H1 (cell line): ENCODE measurements around the gene MYH11. TPM values are rescaled to one million over a fixed set of nuclear protein-coding genes. Genes with fewer than 3 reads are reported as not detected.

Experiments
- CTCF ChIA-PET: fragments of 300-600 bp; sonication (Branson Sonifier 250); formaldehyde crosslinking; loops from one replicate; lab custom pipeline; 2021; ENCODE audit not compliant: partially characterized antibody; lab: Charles Lee
- POLR2A ChIA-PET: fragments of 300-600 bp; sonication (Branson Sonifier 250); formaldehyde crosslinking; loops from one replicate; lab custom pipeline; 2021; ENCODE audit warnings: inconsistent platforms; ENCODE audit not compliant: partially characterized antibody; lab: Charles Lee
- DNase-seq, 2 experiments: peaks; one replicate each; pipeline versions ENCODE4 v3.0.0 to v3.0.0-alpha.2; 2010 to 2022; ENCODE audit warnings: low spot score in 2 of 2, low read depth in 1 of 2, mixed read lengths in 1 of 2
- FAIRE-seq: peaks from 2 replicates; lab custom pipeline; 2011; peaks lifted over from hg19 to GRCh38; lab: Jason Lieb, UNC
- H2AFZ ChIP-seq: 2 replicates; pipeline ENCODE4 v1.8.1; 2012; ENCODE audit warnings: low read length, inconsistent platforms
- H2AK5ac ChIP-seq: 2 replicates; pipeline ENCODE4 v1.6.1; 2013; ENCODE audit warnings: low read depth, low read length
- H2BK120ac ChIP-seq: replicated peaks from 2 replicates; pipeline ENCODE3; 2013; ENCODE audit warnings: low read depth, low read length, inconsistent platforms
- H2BK12ac ChIP-seq: 2 replicates; pipeline ENCODE4 v1.6.1; 2013; ENCODE audit warnings: low read depth, low read length
- H2BK15ac ChIP-seq: 2 replicates; pipeline ENCODE4 v1.6.1; 2013; ENCODE audit warnings: low read length
- H2BK20ac ChIP-seq: 2 replicates; pipeline ENCODE4 v1.6.1; 2013; ENCODE audit warnings: low read length
- H2BK5ac ChIP-seq: 2 replicates; pipeline ENCODE4 v1.6.1; 2013; ENCODE audit warnings: low read depth, low read length
- H3K14ac ChIP-seq: 2 replicates; pipeline ENCODE4 v1.6.1; 2013; ENCODE audit warnings: inconsistent platforms; ENCODE audit not compliant: insufficient read length
- H3K18ac ChIP-seq: 2 replicates; pipeline ENCODE4 v1.6.1; 2013; ENCODE audit warnings: low read length; ENCODE audit errors: extremely low read depth
- H3K23ac ChIP-seq: 2 replicates; pipeline ENCODE4 v1.6.1; 2013; ENCODE audit warnings: inconsistent platforms; ENCODE audit not compliant: insufficient read length
- H3K23me2 ChIP-seq: 2 replicates; pipeline ENCODE4 v1.6.1; 2013; ENCODE audit warnings: low read depth, low read length
- H3K27ac ChIP-seq: 2 replicates; pipeline ENCODE4 v1.6.1; 2011; ENCODE audit warnings: low read depth, low read length, inconsistent platforms
- H3K27me3 ChIP-seq, 4 experiments: replicated peaks in 1 of 4; 1 replicate in 1 of 4; 2 replicates in 3 of 4; pipeline versions ENCODE4 v1.6.1 to v1.8.1; 2011 to 2013; ENCODE audit warnings: low read length in 3 of 4, mild to moderate bottlenecking in 3 of 4, inconsistent platforms in 2 of 4, mixed read lengths in 2 of 4, moderate library complexity in 1 of 4; ENCODE audit not compliant: control insufficient read depth in 3 of 4, insufficient read depth in 3 of 4; ENCODE audit errors: extremely low read depth in 1 of 4
- H3K36me3 ChIP-seq, 4 experiments: 2 replicates each; pipeline versions ENCODE4 v1.6.1 to v1.8.1; 2011 to 2013; ENCODE audit warnings: mild to moderate bottlenecking in 4 of 4, low read length in 3 of 4, moderate library complexity in 2 of 4, control low read depth in 1 of 4, inconsistent platforms in 1 of 4; ENCODE audit not compliant: insufficient read depth in 4 of 4, control insufficient read depth in 2 of 4
- H3K4ac ChIP-seq: replicated peaks from 2 replicates; pipeline ENCODE3; 2013; ENCODE audit warnings: low read length, low read depth, mixed read lengths, inconsistent platforms; ENCODE audit not compliant: insufficient read length
- H3K4me1 ChIP-seq, 4 experiments: replicated peaks in 1 of 4; 1 replicate in 1 of 4; 2 replicates in 3 of 4; pipeline versions ENCODE4 v1.6.1 to v1.8.1; 2011 to 2013; ENCODE audit warnings: low read length in 3 of 4, inconsistent platforms in 2 of 4, mixed read lengths in 1 of 4; ENCODE audit not compliant: insufficient read depth in 4 of 4, control insufficient read depth in 3 of 4
- H3K4me2 ChIP-seq, 2 experiments: 2 replicates each; pipeline versions ENCODE4 v1.6.1 to v1.8.1; 2011 to 2013; ENCODE audit warnings: low read depth in 2 of 2, low read length in 2 of 2, control low read depth in 1 of 2, inconsistent platforms in 1 of 2, mild to moderate bottlenecking in 1 of 2; ENCODE audit not compliant: insufficient read depth in 1 of 2
- H3K4me3 ChIP-seq, 4 experiments: fragments of 200-600, 300-600 bp in 1 of 4; sonication (generic), shearing (Covaris generic), sonication (Bioruptor Twin) in 1 of 4; 2 replicates each; pipeline versions ENCODE4 v1.5.1 to v1.8.1; 2011 to 2016; ENCODE audit warnings: low read length in 4 of 4, low read depth in 3 of 4, control low read depth in 2 of 4, inconsistent platforms in 2 of 4, mild to moderate bottlenecking in 2 of 4, mixed read lengths in 1 of 4, moderate library complexity in 1 of 4; ENCODE audit not compliant: insufficient read depth in 2 of 4; ENCODE audit errors: extremely low read depth in 1 of 4
- H3K56ac ChIP-seq: replicated peaks from 2 replicates; pipeline ENCODE3; 2013; ENCODE audit warnings: low read depth, mild to moderate bottlenecking, mixed read lengths, low read length, inconsistent platforms; ENCODE audit not compliant: insufficient read length
- H3K79me1 ChIP-seq: 2 replicates; pipeline ENCODE4 v1.6.1; 2013; ENCODE audit warnings: low read depth, low read length, control low read depth
- H3K79me2 ChIP-seq, 2 experiments: 2 replicates each; pipeline versions ENCODE4 v1.6.1 to v1.8.1; 2012 to 2013; ENCODE audit warnings: low read length in 2 of 2, mild to moderate bottlenecking in 2 of 2, inconsistent platforms in 1 of 2; ENCODE audit not compliant: insufficient read depth in 2 of 2, control insufficient read depth in 1 of 2
- H3K9ac ChIP-seq, 4 experiments: replicated peaks in 1 of 4; 1 replicate in 1 of 4; 2 replicates in 3 of 4; pipeline versions ENCODE4 v1.6.1 to v1.8.1; 2011 to 2013; ENCODE audit warnings: low read depth in 3 of 4, low read length in 3 of 4, control low read depth in 2 of 4, mild to moderate bottlenecking in 2 of 4, moderate library complexity in 2 of 4, inconsistent platforms in 1 of 4; ENCODE audit errors: extremely low read depth in 1 of 4
- H3K9me3 ChIP-seq, 2 experiments: 2 replicates each; pipeline versions ENCODE4 v1.6.1 to v1.8.1; 2012 to 2013; ENCODE audit warnings: mild to moderate bottlenecking in 2 of 2, moderate library complexity in 2 of 2, control low read depth in 1 of 2, inconsistent platforms in 1 of 2, low read depth in 1 of 2, low read length in 1 of 2, mixed read lengths in 1 of 2; ENCODE audit not compliant: insufficient read depth in 2 of 2
- H4K20me1 ChIP-seq, 2 experiments: replicated peaks in 1 of 2; 2 replicates each; pipeline versions ENCODE3 to v1.8.1; 2011 to 2013; ENCODE audit warnings: inconsistent platforms in 2 of 2, low read length in 2 of 2, mild to moderate bottlenecking in 1 of 2; ENCODE audit not compliant: insufficient read depth in 2 of 2, control insufficient read depth in 1 of 2
- H4K5ac ChIP-seq: 2 replicates; pipeline ENCODE4 v1.6.1; 2013; ENCODE audit warnings: low read length, low read depth, mixed read lengths, inconsistent platforms; ENCODE audit not compliant: insufficient read length
- H4K8ac ChIP-seq: 2 replicates; pipeline ENCODE4 v1.8.0; 2013; ENCODE audit warnings: mild to moderate bottlenecking, moderate library complexity, low read length, inconsistent platforms; ENCODE audit not compliant: insufficient read depth; ENCODE audit errors: extremely low read depth
- H4K91ac ChIP-seq: replicated peaks from 2 replicates; pipeline ENCODE3; 2013; ENCODE audit warnings: low read length, mixed read lengths, inconsistent platforms; ENCODE audit not compliant: insufficient read length
- BRCA1 ChIP-seq: IDR thresholded peaks from 2 replicates; pipeline ENCODE4 v1.6.1; 2012; ENCODE audit warnings: low read depth, low read length, improper control_type of control experiment
- CEBPB ChIP-seq: IDR thresholded peaks from 2 replicates; pipeline ENCODE4 v1.6.1; 2012; ENCODE audit warnings: low read depth, low read length
- EZH2 ChIP-seq: fragments of 200-600 bp; sonication (generic); IDR thresholded peaks from 2 replicates; pipeline ENCODE4 v1.7.1; 2012; ENCODE audit warnings: low read depth, mild to moderate bottlenecking, moderate library complexity, low read length, inconsistent platforms; ENCODE audit not compliant: severe bottlenecking
- HDAC2 ChIP-seq, 2 experiments: fragments of 300-600 bp in 1 of 2; sonication (generic) in 1 of 2; IDR thresholded peaks; 2 replicates each; pipeline ENCODE4 v1.6.1; 2011 to 2012; ENCODE audit warnings: low read depth in 2 of 2, low read length in 2 of 2, mild to moderate bottlenecking in 2 of 2, moderate library complexity in 2 of 2, borderline replicate concordance in 1 of 2, inconsistent platforms in 1 of 2
- NANOG ChIP-seq: IDR thresholded peaks from 2 replicates; pipeline ENCODE4 v1.6.1; 2011; ENCODE audit warnings: low read length, low read depth, mild to moderate bottlenecking, inconsistent platforms; ENCODE audit not compliant: insufficient read depth, poor library complexity, severe bottlenecking
- RAD21 ChIP-seq, 2 experiments: IDR thresholded peaks in 1 of 2; conservative IDR thresholded peaks in 1 of 2; 2 replicates each; pipeline ENCODE4 v1.6.1; 2011; ENCODE audit warnings: low read depth in 2 of 2, low read length in 2 of 2, improper control_type of control experiment in 1 of 2, inconsistent platforms in 1 of 2, mild to moderate bottlenecking in 1 of 2, moderate library complexity in 1 of 2
- RNF2 ChIP-seq: fragments of 200-900, 300-1000 bp; sonication (generic); IDR thresholded peaks from 2 replicates; pipeline ENCODE4 v1.7.1; 2016; ENCODE audit warnings: borderline replicate concordance, low read depth, mild to moderate bottlenecking, antibody characterized with exemption, low read length; ENCODE audit not compliant: poor library complexity, severe bottlenecking; ENCODE audit errors: missing control alignments
- SP2 ChIP-seq: IDR thresholded peaks from 2 replicates; pipeline ENCODE4 v1.6.1; 2012; ENCODE audit warnings: mild to moderate bottlenecking, low read length, inconsistent platforms
- SUZ12 ChIP-seq: fragments of 200-600 bp; sonication (generic); IDR thresholded peaks from 2 replicates; pipeline ENCODE4 v1.6.1; 2012; ENCODE audit warnings: mild to moderate bottlenecking, inconsistent platforms, low read length, moderate library complexity, mixed read lengths
- TBP ChIP-seq: IDR thresholded peaks from 2 replicates; pipeline ENCODE4 v1.6.1; 2011; ENCODE audit warnings: low read depth, low read length, improper control_type of control experiment
- WGBS, 2 experiments: shearing (Covaris generic) in 1 of 2; methylation state at CpG; one replicate each; pipeline versions ENCODE4 v1.1.6 to v1.1.7; 2013 to 2015; ENCODE audit warnings: low lambda C conversion rate in 2 of 2, mixed read lengths in 2 of 2, inconsistent platforms in 1 of 2, low coverage in 1 of 2, missing lambda C conversion rate in 1 of 2; ENCODE audit not compliant: insufficient replicate concordance in 2 of 2, insufficient coverage in 1 of 2, insufficient read length in 1 of 2; ENCODE audit errors: extremely low coverage in 1 of 2, missing lambda C conversion rate in 1 of 2; 5-methylcytosine and 5-hydroxymethylcytosine counted together
- polyA plus RNA-seq, 7 experiments: library from polyadenylated mRNA; depleted of rRNA in 3 of 7; stranded (reverse) in 5 of 7; unstranded in 2 of 7; fragments of >200 nt in 5 of 7; fragments of 200-250 nt in 2 of 7; gene quantifications; 1 replicate in 5 of 7; 2 replicates in 1 of 7; 4 replicates in 1 of 7; pipeline versions ENCODE4 v1.2.1 to v1.2.3, GENCODE V29; 2011 to 2013; ENCODE audit warnings: missing spikeins in 2 of 7, mixed read lengths in 2 of 7
- total RNA-seq: library from RNA; stranded (reverse); fragmentation: NEBNext Ultra II Directional; extraction: Animal tissue kit (Norgen Biotek cat#: 25700); gene quantifications from 2 replicates; pipeline ENCODE4 v1.2.1, GENCODE V29; 2021
- TF ChIP-seq, protein P1 (sequence below): IDR thresholded peaks from 2 replicates; pipeline ENCODE4 v1.6.1; 2012; ENCODE audit warnings: inconsistent platforms

Gene MYH11
- total and polyA plus RNA-seq, 2 of the 8 experiments (the other 6 are each of a cell fraction or from before 2014, with no cell fraction given) = 0.11 to 0.78 TPM

DNA sequence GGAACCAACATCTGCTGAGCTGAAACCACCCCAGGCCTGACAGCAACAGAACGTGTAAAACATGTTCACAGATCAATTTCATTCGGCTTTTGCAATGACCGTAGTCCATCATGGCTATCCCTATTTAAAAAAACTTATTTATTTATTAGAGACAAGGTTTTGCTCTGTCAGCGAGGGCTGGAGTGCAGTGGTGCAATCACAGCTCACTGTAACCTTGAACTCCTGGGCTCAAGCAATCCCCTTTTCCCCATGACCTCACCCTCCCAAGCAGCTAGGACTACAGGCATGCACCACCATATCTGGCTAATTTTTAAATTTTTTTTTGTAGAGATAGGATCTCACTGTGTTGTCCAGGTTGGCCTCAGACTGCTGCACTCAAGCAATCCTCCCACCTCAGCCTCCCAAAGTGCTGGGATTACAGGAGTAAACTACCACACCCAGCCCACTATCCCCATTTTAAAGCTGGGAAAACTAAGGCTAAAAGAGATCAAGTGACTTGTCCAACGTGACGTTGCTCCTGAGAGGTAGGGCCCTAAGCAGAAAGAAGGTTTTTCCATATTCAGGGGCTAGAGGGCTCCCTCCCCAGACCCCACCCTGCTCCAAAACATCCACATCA lies 77.7 kb downstream of the MYH11 start:
- Histone ChIP-seq H4K20me1 (no peaks in the 10 kb centered on the region), H3K14ac (no peak overlapping the region), H3K27ac (no peak overlapping the region), H2BK5ac (no peak overlapping the region), H2BK12ac (no peak overlapping the region), H3K9me3 (no peaks in the 10 kb centered on the region), H3K18ac (no peak overlapping the region), H3K56ac (no peak overlapping the region), H3K9ac (no peak overlapping the region), H2AK5ac (no peak overlapping the region), H4K5ac (no peak overlapping the region), H3K27me3 (peaks cover 0 to 6% (median 0%) of the 10 kb centered on the region in 4 experiments; a peak in 2 of 7 replicates), H2AFZ (no peak overlapping the region), H3K23me2 (no peaks in the 10 kb centered on the region), H3K36me3 (no peaks in the 10 kb centered on the region), H2BK20ac (no peak overlapping the region), H3K4me3 (no peak overlapping the region), H4K8ac (no peak overlapping the region), H3K79me2 (no peaks in the 10 kb centered on the region), H3K4me2 (no peak overlapping the region), H4K91ac (no peak overlapping the region), H2BK15ac (0 out of 2 replicates have a peak overlapping the region, but pooled peaks have one; percentile 20), H3K23ac (no peak overlapping the region), H3K4me1 (no peaks in the 10 kb centered on the region), H3K79me1 (no peaks in the 10 kb centered on the region), H3K4ac (no peak overlapping the region), H2BK120ac (no peak overlapping the region)
- DNase-seq (no peak), FAIRE-seq (no peak)
- WGBS, 2 experiments = 74% methylated on average over 6 of the region's 6 CpGs; no CpG with 5 or more reads in 1 of the 2 experiments
- CTCF ChIA-PET = interaction anchor here (1.0 to 3.2 kb wide), 7 partner anchors 18 to 75 kb away, joined by 3 to 23 read pairs (median 3); no protein-coding TSS in a partner anchor
- POLR2A ChIA-PET = no interaction called here
- TF ChIP-seq RAD21 (IDR thresholded peaks at IDR 0.05 in 1 of 2, conservative IDR thresholded peaks at IDR 0.05 in 1 of 2; ENCODE audit: low read depth in 2 of 2, low read length in 2 of 2) (no peak), EZH2 (no peak), RNF2 (no peak), SUZ12 (no peak), TBP (no peak), SP2 (no peak), BRCA1 (no peak), CEBPB (no peak), NANOG (no peak), HDAC2 (IDR thresholded peaks at IDR 0.05; ENCODE audit: borderline replicate concordance in 1 of 2, low read depth in 2 of 2, low read length in 2 of 2) (no peak)
- TF ChIP-seq, protein P1, sequence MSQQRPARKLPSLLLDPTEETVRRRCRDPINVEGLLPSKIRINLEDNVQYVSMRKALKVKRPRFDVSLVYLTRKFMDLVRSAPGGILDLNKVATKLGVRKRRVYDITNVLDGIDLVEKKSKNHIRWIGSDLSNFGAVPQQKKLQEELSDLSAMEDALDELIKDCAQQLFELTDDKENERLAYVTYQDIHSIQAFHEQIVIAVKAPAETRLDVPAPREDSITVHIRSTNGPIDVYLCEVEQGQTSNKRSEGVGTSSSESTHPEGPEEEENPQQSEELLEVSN = no peak
